RWPE2 (cell line): ENCODE measurements around the gene GLA.
A peak's percentile ranks its signal among the peaks of the same experiment; 100 is the strongest.

Experiments used
- ATAC-seq: fragments of 200-7000 bp; cut with Tn5 transposase; 3 replicates; pipeline ENCODE4 v1.9.1; 2021; ENCODE audit warnings: low read depth
- DNase-seq: peaks from one replicate; pipeline ENCODE4 v3.0.0-alpha.2; 2020; ENCODE audit warnings: low spot score
- H3K27ac ChIP-seq: fragments of 450-650 bp; 2 replicates; pipeline ENCODE4 v1.5.1; 2017; ENCODE audit warnings: mild to moderate bottlenecking; ENCODE audit not compliant: poor library complexity, severe bottlenecking
- H3K27me3 ChIP-seq: fragments of 250-450 bp; sonication (Bioruptor Pico); 2 replicates; pipeline ENCODE4 v1.5.1; 2021; ENCODE audit warnings: mild to moderate bottlenecking, moderate library complexity; ENCODE audit not compliant: insufficient read depth, poor library complexity, severe bottlenecking
- H3K36me3 ChIP-seq: fragments of 250-450 bp; sonication (Bioruptor Pico); 2 replicates; pipeline ENCODE4 v1.5.1; 2020; ENCODE audit warnings: low read depth, mild to moderate bottlenecking, moderate library complexity
- H3K4me1 ChIP-seq: fragments of 250-450 bp; sonication (Bioruptor Pico); 2 replicates; pipeline ENCODE4 v1.5.1; 2021; ENCODE audit warnings: mild to moderate bottlenecking, moderate library complexity; ENCODE audit not compliant: insufficient read depth, poor library complexity, severe bottlenecking
- H3K4me3 ChIP-seq: fragments of 250-450 bp; sonication (Bioruptor Pico); 2 replicates; pipeline ENCODE4 v1.5.1; 2021; ENCODE audit warnings: mild to moderate bottlenecking, moderate library complexity; ENCODE audit not compliant: severe bottlenecking
- H3K9me3 ChIP-seq: fragments of 250-450 bp; sonication (Bioruptor Pico); 2 replicates; pipeline ENCODE4 v1.5.1; 2021; ENCODE audit warnings: mild to moderate bottlenecking, moderate library complexity; ENCODE audit not compliant: severe bottlenecking
- TF ChIP-seq, protein P1 (sequence below): fragments of 450-650 bp; IDR thresholded peaks from one replicate; pipeline ENCODE4 v1.5.1; 2017; ENCODE audit warnings: mild to moderate bottlenecking, moderate library complexity; ENCODE audit not compliant: poor library complexity, severe bottlenecking

Gene GLA

DNA sequence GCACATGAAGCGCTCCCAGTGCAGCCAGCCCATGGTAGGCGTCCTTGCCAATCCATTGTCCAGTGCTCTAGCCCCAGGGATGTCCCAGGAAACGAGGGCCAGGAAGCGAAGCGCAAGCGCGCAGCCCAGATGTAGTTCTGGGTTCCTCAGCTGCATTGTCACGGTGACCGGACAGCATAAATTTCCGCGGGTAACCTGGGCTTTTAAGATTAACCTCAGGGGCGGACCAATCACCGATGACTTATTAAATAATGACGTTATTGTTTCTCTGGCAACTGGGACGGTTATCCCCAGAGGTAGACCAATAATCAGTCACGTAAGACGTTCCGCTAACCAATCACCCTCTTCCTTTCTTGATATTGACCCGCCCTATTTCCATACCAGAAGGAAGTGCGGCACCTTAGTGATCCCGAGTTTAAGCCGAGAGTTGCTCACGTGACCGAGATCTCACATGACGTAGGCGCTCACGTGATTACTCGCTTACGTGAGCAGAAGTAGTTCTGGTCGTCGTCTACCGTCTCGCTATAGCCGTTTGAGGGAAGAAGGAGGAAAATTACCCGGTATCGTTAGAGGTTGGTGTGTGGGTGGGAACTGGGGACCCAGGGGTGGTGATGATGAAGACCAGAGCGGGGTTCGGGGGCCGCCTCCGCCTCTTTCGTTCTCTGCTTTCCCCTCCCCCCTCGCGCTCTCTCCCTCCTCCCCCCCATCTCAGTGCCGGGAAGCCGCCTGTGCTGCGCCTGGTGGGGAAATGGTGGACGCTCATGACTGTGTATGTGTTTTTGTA lies at the start of gene GLA, which contains the start of gene HNRNPH2:
Gene GLA, minus strand, starts transcription at position 178 of the 784 bp plus-strand sequence. Its CDS starts 22 bp downstream, at position 156.
Gene HNRNPH2, plus strand, starts transcription at position 475 of the 784 bp plus-strand sequence. CDS start 3,767 bp downstream, outside the sequence.
- Histone ChIP-seq H3K27ac (peak within 1 kb of the TSS; percentile 65), H3K27me3 (no peaks in the 10 kb centered on the region), H3K4me1 (no peaks in the 10 kb centered on the region), H3K9me3 (no peaks in the 10 kb centered on the region), H3K4me3 (peak within 1 kb of the TSS; percentile 51), H3K36me3 (peaks cover 8% of the 10 kb centered on the region)
- TF ChIP-seq, protein P1, sequence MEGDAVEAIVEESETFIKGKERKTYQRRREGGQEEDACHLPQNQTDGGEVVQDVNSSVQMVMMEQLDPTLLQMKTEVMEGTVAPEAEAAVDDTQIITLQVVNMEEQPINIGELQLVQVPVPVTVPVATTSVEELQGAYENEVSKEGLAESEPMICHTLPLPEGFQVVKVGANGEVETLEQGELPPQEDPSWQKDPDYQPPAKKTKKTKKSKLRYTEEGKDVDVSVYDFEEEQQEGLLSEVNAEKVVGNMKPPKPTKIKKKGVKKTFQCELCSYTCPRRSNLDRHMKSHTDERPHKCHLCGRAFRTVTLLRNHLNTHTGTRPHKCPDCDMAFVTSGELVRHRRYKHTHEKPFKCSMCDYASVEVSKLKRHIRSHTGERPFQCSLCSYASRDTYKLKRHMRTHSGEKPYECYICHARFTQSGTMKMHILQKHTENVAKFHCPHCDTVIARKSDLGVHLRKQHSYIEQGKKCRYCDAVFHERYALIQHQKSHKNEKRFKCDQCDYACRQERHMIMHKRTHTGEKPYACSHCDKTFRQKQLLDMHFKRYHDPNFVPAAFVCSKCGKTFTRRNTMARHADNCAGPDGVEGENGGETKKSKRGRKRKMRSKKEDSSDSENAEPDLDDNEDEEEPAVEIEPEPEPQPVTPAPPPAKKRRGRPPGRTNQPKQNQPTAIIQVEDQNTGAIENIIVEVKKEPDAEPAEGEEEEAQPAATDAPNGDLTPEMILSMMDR: no peak
- ATAC-seq: peak; percentile 88
- peak; percentile 84 for DNase-seq

DNA sequence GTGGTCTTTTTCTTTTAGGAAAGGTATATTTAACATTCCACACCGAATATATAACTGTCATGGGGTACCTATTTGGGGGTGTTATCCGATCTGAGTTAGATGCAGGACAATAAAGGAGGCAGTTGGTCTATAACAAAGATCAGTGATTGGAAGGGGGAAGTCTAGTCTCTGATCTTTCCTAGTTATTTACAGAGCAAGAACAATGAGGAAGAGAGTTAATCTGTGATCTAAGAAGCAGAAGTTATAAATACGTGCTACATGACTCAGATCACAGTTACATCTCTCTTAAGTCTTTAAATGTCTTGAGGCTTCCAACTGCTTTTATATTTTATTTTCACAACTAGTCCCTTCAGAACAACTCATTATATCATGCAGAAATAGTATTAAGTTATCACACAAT lies 44.3 kb upstream of the GLA start:
- ATAC-seq (no peak), DNase-seq (no peak)
- Histone ChIP-seq H3K4me3 (no peak overlapping the region), H3K36me3 (no peaks in the 10 kb centered on the region), H3K9me3 (no peaks in the 10 kb centered on the region), H3K27ac (no peak overlapping the region), H3K27me3 (no peaks in the 10 kb centered on the region), H3K4me1 (no peaks in the 10 kb centered on the region)
- TF ChIP-seq, protein P1: no peak

DNA sequence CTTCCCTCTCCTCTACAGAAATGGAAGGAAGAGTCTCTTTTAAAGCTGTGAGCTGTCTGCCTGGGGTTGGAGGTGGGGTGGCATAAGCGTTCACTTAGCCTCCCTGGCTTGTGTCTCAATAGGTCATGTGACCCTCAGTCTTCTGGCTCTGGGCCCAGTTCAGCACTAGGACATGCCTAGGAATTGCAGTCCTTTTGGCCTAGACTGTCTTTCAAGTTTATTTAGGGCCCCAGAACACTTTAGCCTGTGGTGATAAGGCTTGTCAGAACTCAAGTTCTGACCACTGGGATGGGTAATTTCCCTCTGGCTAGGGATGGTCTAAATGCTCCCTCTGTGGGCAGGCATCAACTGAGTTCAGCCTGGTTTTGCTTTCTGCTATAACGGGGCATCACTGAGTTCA lies 43.2 kb upstream of the GLA start:
- Histone ChIP-seq H3K4me3 (no peak overlapping the region), H3K27ac (no peak overlapping the region), H3K27me3 (no peaks in the 10 kb centered on the region), H3K4me1 (no peaks in the 10 kb centered on the region), H3K36me3 (no peaks in the 10 kb centered on the region), H3K9me3 (no peaks in the 10 kb centered on the region)
- TF ChIP-seq, protein P1: no peak
- no peak for ATAC-seq
- no peak for DNase-seq

DNA sequence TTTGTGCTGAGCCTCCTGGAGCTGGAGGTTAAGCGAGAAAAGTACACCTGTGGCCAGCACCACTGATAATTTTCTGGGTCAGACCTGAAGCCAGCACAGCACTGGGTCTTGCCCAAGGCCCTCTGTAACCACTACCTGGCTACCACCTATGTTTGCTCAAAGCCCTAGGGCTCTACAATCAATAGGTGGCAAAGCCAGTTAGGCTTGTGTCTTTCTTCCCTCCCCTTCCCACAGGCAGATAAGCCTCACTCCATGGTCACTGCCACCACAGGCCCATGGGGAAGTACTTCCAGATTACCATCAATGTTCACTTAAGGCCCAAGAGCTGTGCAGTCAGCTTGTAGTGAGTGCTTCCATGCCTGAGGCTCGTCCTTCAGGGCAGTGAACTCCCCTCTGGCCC lies 42.4 kb upstream of the GLA start:
- Histone ChIP-seq H3K27ac (no peak overlapping the region), H3K36me3 (no peaks in the 10 kb centered on the region), H3K9me3 (no peaks in the 10 kb centered on the region), H3K4me1 (no peaks in the 10 kb centered on the region), H3K4me3 (no peak overlapping the region), H3K27me3 (no peaks in the 10 kb centered on the region)
- DNase-seq (no peak), ATAC-seq (no peak)
- TF ChIP-seq, protein P1: no peak

DNA sequence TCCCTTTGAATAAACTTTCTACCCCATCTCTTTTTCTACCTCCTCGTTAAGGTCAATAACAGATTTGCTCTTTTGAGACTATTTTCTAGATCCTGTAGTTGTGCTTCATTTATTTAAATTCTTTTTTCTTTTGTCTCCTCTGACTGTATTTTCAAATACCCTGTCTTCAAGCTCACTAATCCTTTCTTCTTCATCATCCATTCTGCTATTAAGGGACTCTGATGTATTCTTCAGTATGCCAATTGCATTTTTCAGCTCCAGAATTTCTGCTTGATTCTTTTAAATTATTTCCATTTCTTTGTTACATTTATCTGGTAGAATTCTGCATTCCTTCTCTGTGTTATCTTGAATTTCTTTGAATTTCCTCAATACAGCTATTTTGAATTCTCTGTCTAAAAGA lies 41.6 kb upstream of the GLA start:
- no peak for ATAC-seq
- no peaks in the 10 kb centered on the region for H3K27me3 ChIP-seq
- no peak overlapping the region for H3K27ac ChIP-seq
- H3K9me3 ChIP-seq: no peaks in the 10 kb centered on the region
- H3K36me3 ChIP-seq: no peaks in the 10 kb centered on the region
- H3K4me3 ChIP-seq: no peak overlapping the region
- no peak for DNase-seq
- TF ChIP-seq, protein P1: no peak
- no peaks in the 10 kb centered on the region for H3K4me1 ChIP-seq
